Parathyroid adenoma (tissue), 2 donors: ENCODE results near the gene TBC1D32.
"Not testable (repeated sequence)": the region's sequence is repeated elsewhere in the genome, so short reads cannot be mapped to it uniquely, and the experiment has no call there.

ENCODE experiments used
- H2AFZ ChIP-seq: fragments of 300-600 bp; sonication (generic); one replicate; pipeline ENCODE4 v1.7.0; 2017; ENCODE audit warnings: antibody characterized with exemption, mild to moderate bottlenecking
- H3K27ac ChIP-seq: fragments of 300-600 bp; sonication (generic); one replicate; pipeline ENCODE4 v1.7.0; 2017
- H3K27me3 ChIP-seq: fragments of 300-600 bp; sonication (generic); one replicate; pipeline ENCODE4 v1.7.0; 2017; ENCODE audit warnings: low read length; ENCODE audit not compliant: control insufficient read depth, insufficient read depth
- H3K36me3 ChIP-seq: fragments of 300-600 bp; sonication (generic); one replicate; pipeline ENCODE4 v1.7.0; 2017; ENCODE audit warnings: low read length; ENCODE audit not compliant: control insufficient read depth, insufficient read depth
- H3K4me1 ChIP-seq: fragments of 300-600 bp; sonication (generic); one replicate; pipeline ENCODE4 v1.7.0; 2017; ENCODE audit warnings: control low read depth
- H3K4me2 ChIP-seq: fragments of 300-600 bp; sonication (generic); one replicate; pipeline ENCODE4 v1.7.0; 2017; ENCODE audit warnings: low read length
- H3K4me3 ChIP-seq: fragments of 300-600 bp; sonication (generic); one replicate; pipeline ENCODE4 v1.7.0; 2017; ENCODE audit warnings: low read depth, low read length
- H3K79me2 ChIP-seq: fragments of 300-600 bp; sonication (generic); one replicate; pipeline ENCODE4 v1.7.0; 2017; ENCODE audit warnings: control low read depth
- H3K9ac ChIP-seq: fragments of 300-600 bp; sonication (generic); one replicate; pipeline ENCODE4 v1.7.0; 2017; ENCODE audit warnings: mild to moderate bottlenecking
- H3K9me3 ChIP-seq: fragments of 300-600 bp; sonication (generic); one replicate; pipeline ENCODE4 v1.7.0; 2017; ENCODE audit warnings: low read length; ENCODE audit not compliant: control insufficient read depth
- CTCF ChIP-seq: fragments of 300-600 bp; sonication (generic); IDR thresholded peaks from one replicate; pipeline ENCODE4 v1.7.0; 2017; ENCODE audit warnings: antibody characterized with exemption, mild to moderate bottlenecking
- donor health status: primary hyperparathyroidism.

TBC1D32 gene

GRCh38 chr6:121210943-121211342 lies 123.3 kb downstream of the TBC1D32 start:
- no peak overlapping the region for H2AFZ ChIP-seq
- no peaks in the 10 kb centered on the region for H3K27me3 ChIP-seq
- no peak overlapping the region for H3K4me2 ChIP-seq
- H3K36me3 ChIP-seq = no peaks in the 10 kb centered on the region
- H3K4me1 ChIP-seq = no peaks in the 10 kb centered on the region
- no peaks in the 10 kb centered on the region for H3K9me3 ChIP-seq
- H3K27ac ChIP-seq = no peak overlapping the region
- H3K9ac ChIP-seq = no peak overlapping the region
- no peak overlapping the region for H3K4me3 ChIP-seq
- TF ChIP-seq CTCF = no peak
- H3K79me2 ChIP-seq = no peaks in the 10 kb centered on the region

- Histone ChIP-seq H3K79me2 (no peaks in the 10 kb centered on the region), H3K4me1 (no peaks in the 10 kb centered on the region), H3K4me3 (no peak overlapping the region), H3K27ac (no peak overlapping the region), H3K27me3 (no peaks in the 10 kb centered on the region), H2AFZ (no peak overlapping the region), H3K9me3 (no peaks in the 10 kb centered on the region), H3K9ac (no peak overlapping the region), H3K36me3 (no peaks in the 10 kb centered on the region), H3K4me2 (no peak overlapping the region)
- TF ChIP-seq CTCF = no peak
These were observed 128.7 kb downstream of the TBC1D32 start for GRCh38 chr6:121205569-121205968.

- Histone ChIP-seq H3K4me3 (no peak overlapping the region), H2AFZ (no peak overlapping the region), H3K36me3 (no peaks in the 10 kb centered on the region), H3K4me2 (no peak overlapping the region), H3K27me3 (no peaks in the 10 kb centered on the region), H3K4me1 (no peaks in the 10 kb centered on the region), H3K9ac (no peak overlapping the region), H3K27ac (no peak overlapping the region), H3K79me2 (no peaks in the 10 kb centered on the region), H3K9me3 (no peaks in the 10 kb centered on the region)
- TF ChIP-seq CTCF = no peak
These were observed 133.2 kb downstream of the TBC1D32 start for GRCh38 chr6:121201105-121201504.

GRCh38 chr6:121196042-121196441 lies 138.2 kb downstream of the TBC1D32 start:
- not testable (repeated sequence) for H3K27ac ChIP-seq, H2AFZ ChIP-seq, H3K4me2 ChIP-seq, H3K36me3 ChIP-seq, H3K9me3 ChIP-seq, H3K9ac ChIP-seq, H3K79me2 ChIP-seq, H3K27me3 ChIP-seq, H3K4me1 ChIP-seq, H3K4me3 ChIP-seq

GRCh38 chr6:121190122-121190521 lies 144.2 kb downstream of the TBC1D32 start:
- H3K9ac ChIP-seq = no peak overlapping the region
- no peak overlapping the region for H3K27ac ChIP-seq
- no peaks in the 10 kb centered on the region for H3K79me2 ChIP-seq
- H3K4me1 ChIP-seq = no peaks in the 10 kb centered on the region
- H3K4me3 ChIP-seq = no peak overlapping the region
- H3K9me3 ChIP-seq = no peaks in the 10 kb centered on the region
- no peaks in the 10 kb centered on the region for H3K27me3 ChIP-seq
- H3K4me2 ChIP-seq = no peak overlapping the region
- H2AFZ ChIP-seq = no peak overlapping the region
- no peaks in the 10 kb centered on the region for H3K36me3 ChIP-seq
- no peak for TF ChIP-seq CTCF
